GM18526 (cell line): ENCODE measurements around the gene NFYA.

Experiments
- POLR2A ChIP-seq: IDR thresholded peaks from 3 replicates; pipeline ENCODE4 v1.6.1; 2011; ENCODE audit not compliant: insufficient read length; ENCODE audit errors: extremely low read depth

NFYA gene

DNA sequence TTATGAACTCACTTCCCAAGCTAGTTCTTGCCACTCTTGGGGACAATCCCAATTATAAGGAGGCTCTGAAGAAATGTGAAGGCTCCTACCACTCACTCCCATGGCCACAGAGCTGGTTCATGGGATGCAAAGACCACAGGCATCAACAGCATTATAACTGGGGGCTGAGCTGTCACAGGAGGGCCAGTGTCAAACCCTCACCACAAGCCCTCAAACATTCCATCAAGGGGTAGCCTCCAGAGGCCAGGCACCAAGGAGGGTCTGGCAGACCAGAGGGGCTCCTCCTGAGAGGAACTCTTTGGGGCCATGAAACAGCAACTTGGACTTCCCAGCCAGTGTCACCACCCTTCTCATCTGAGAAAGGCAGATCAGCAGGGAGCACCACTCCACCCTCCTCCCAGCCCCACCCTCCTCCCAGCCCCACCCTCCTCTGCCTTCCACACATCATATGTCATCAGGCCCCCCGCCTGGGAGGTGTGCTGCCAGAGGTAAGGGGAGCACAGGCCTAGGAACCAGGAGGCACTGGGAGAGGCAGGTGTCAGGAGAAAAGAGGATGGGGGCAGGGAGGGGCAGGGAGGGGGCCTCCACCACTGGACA, 31.7 kb upstream of the NFYA start:
- TF ChIP-seq POLR2A, result no peak

DNA sequence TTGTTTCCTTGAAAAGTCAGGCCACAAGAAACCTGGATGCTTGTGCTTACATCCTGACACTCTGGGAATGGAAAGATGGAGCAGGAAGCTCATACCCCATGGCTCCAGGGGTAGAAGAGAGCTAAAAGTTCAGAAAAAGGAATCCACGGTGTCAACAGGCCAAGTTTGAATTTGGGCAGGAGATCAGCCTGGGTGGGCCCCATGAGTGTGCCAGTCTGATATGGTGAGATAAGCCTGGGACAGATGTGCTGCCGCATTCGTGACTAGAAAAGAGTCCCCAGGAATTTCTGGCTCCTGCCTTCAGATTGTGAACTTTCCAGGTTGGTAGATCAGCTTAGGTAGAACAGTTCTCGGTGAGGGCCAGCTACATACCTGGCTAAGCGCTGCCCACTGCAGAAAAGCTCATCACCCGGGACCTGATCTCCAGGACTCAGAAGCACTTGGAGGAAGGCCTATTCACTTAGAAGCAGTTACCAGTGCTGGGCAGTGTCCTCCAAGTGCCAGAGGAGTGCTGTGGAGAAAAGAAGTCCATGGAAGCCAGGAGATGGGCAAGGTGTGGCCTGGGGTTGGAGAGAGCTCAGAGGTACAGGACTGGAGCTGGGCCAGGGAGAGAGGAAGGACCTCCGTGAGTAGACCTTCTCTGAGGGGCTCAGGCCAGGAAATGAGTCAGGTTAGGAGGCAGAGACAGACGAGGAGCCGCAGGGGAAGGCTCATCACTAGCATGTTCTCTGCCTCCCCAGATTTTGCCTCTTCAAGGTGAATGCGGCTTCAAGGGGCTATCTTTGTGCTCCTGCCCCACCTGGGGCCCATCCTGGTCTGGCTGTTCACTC, 30.3 kb upstream of the NFYA start, which contains the start of gene TSPO2:
Gene TSPO2, plus strand, starts transcription at position 242 of the 830 bp plus-strand sequence. Its CDS starts 519 bp downstream, at position 761.
- no peak for TF ChIP-seq POLR2A

DNA sequence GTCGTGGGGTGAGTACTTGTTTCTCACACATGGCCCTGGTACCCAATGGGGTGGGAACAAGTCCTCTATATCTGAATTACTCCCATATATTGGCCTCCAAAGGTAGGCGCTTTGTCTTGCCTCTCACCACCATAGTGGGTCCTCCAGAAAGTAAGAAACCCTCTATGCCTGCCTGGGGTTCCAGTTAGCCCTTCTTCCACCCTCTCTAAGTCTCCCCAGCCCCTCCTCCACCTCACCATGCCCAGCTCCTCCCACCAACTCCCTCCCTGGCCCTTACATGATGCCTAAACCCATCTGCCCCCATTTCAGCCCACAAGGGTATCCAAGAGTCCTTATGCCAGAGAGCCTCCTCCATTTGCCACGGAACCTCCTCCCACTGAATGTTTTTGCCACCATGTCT, 29.6 kb upstream of the NFYA start:
- TF ChIP-seq POLR2A, result no peak

DNA sequence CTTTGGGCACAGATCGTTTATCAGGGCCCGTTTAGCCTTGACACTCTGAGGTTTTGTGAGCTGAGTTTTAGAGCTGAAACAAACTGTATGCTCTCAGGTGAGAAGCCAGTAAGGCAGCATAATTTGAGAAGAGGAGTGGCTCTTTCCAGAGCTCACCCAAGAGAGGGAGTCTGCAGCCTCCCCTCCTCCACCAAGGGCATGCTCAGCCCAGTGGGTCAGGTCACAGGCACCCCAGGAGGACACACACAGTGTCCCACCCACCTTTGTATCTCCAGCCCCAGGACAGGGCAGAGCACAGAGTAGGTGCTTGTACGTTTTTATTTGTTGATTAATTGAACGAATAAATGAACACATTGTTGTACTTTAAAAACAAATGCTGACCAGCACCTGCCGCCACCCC, 27.1 kb upstream of the NFYA start:
- TF ChIP-seq POLR2A, result no peak

DNA sequence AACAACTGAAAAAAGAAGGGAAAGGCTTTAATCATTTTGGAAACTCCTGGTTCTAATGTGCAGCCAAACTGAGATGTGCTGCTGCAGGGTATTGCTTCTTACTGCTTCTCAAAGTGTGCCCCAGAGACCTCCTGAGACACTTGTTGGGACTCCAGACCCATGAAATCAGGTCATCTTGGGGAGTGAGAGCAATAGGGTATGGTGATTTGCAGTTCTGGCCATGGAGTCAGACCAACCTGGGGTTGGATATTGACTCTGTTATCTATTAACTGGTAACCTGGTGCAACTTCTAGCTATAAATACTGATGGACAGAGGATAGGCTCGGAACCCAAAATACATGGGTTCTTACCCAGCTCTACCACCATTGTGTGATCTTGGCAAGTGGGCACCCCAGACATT, 26.7 kb upstream of the NFYA start:
- no peak for TF ChIP-seq POLR2A

DNA sequence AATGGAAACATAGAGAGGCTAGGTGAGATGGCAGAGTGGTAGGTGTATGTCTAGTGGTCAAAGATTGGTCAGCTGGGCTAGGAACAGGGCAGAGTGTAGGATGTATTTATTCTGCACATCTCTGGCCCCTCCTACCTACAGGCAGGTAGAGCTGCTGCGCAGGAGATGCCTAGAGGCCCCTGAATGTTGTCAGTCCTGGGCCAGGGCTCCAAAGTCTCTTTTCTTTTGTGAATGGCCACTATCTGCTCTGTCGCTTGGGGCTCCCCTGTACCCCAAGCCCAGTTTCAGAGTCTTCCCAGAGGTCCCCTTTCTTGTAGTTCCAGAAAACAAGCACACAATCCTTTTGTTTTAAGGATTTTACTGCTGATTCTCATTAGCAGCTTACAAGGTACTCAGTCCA, 25.5 kb upstream of the NFYA start:
- no peak for TF ChIP-seq POLR2A

DNA sequence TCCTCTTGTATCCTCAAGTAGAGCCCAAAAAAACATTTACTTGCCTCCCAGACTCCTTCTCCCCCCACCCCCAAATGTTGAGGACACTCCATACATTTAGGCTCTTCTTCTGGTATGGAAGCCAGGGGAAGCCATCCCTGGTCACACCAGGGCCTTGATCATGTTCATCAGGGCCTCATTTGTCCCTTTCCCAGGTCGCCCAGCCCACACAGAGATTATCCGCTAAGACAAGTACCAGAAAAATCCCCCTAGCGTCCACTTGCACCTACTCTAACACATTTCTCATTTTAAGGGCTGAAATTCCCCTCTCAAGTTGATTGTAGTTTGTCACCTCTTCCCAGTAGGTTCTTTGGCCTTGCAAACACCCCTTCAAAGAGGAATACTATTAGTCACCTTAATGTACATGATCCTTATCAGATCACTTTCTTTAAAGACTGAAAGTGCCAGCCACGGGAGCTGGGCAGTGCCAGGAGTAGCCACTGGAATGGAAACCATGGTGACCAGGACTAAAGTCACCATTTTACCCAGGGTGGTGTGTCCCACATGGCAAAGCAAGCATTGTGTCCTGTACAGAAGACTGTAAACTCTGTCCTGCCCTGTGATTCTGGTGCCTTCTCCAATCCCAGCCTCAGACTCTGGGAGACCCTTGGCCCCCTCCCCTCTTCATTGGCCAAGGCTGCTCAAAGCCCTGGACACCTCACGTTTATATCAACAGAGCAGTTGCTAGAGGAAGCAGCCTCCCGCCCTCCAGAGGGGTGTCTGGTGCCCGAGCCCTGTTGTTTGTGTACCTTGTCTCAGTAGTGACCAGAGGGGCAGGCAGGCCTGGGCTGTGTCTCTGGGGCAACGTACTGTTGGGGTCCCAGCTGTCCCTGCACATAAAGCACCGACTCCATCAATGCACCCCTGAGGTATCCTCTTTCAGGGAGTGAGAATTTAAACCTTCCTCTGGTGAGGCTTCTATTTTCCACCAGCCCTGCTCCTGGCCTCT, 24.7 kb upstream of the NFYA start:
- TF ChIP-seq POLR2A, result no peak

DNA sequence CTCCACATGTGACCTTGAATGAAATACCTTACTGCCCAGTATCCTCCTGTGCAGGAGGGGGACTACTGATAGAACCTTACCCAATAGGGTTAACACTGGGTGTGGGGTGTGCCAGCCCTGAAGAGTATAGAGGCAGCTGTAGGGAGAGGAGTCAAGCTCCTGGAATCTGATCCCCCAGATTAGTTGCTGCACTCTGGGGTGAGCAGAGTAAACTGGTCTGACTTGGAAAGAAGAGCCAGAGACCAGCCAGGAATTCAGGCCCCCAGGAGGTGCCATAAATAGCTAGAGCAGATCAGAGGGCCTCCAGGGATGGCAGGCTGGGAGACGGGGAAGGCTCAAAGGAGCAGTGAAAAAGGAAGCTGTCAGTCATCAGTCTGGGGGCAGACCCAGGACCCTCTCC, 23.3 kb upstream of the NFYA start:
- no peak for TF ChIP-seq POLR2A

DNA sequence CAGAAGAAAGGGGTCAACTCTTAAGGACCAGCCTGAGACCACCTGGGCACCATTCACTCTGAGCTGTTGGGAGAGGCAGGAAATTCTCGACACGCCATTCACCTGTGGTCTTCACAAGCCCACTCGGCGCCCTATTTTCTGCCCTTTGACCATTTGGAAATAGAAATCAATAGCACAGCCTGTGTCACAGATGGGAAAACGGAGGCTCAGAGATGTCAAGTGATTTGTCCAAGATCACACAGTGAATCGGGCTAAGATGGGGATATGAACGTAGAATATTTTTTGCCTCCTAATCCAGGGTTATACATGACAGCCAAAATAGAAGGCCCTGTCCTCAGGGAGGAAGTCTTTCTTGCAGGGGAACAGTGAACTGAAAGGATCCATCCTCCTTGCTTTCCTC, 22.8 kb upstream of the NFYA start:
- TF ChIP-seq POLR2A, result no peak

DNA sequence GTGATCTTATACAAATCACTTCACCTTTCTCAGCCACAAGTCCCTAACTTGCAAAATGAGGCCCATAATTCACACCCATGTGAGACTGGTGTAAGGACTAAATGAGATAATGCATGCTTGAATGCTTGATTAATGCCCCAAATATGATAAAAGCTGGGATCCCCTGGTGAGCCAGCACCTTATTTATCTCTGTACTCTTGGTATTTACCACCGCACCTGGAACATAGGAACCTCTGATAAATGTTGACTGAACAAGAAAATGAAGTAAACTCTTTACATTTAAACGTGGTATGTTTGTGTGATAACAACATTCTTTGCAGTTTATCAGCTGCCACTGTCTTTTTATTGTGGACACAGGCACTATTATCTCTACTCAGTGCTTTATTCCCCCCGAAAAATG, 22.2 kb upstream of the NFYA start:
- no peak for TF ChIP-seq POLR2A

DNA sequence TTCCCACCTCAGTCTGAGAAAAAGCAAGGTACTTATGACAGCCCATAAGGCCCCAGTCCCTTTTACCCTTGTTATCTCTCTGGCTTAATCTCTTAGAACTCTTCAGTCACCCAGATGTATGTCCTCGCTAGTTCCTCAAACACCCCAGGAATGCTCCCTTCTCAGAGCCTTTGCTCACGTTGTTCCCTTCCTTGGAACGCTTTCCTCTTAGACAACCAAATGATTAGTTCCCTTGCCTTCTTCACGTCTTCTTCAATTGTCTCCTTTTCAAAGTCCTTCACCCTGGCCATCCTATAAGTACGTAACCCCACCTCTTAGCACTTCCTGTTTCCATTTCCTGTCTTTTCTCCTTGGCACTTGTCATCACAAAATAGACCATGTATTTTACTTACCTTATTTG, 20.9 kb upstream of the NFYA start:
- TF ChIP-seq POLR2A, result no peak

DNA sequence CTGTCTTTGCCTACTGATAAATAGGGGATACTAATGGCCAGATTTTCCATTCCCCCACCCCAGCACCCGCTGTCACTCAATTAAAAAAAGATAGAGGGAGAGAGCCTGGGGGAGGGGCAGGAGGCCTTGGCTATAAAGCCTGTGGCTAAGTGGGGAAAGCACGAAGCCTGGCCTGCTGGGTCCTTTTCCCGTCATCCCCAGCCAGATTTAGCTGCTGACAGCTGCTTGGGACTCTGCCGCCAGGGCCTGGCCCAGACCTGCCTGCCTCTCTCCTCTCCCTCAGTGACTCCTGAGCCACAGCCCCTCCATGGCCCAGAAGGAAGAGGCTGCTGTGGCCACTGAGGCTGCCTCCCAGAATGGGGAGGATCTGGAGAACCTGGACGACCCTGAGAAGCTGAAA, 19.7 kb upstream of the NFYA start, which contains the start of gene APOBEC2:
Gene APOBEC2, plus strand, starts transcription at position 162 of the 400 bp plus-strand sequence. Its CDS starts 146 bp downstream, at position 308.
- TF ChIP-seq POLR2A, result no peak

DNA sequence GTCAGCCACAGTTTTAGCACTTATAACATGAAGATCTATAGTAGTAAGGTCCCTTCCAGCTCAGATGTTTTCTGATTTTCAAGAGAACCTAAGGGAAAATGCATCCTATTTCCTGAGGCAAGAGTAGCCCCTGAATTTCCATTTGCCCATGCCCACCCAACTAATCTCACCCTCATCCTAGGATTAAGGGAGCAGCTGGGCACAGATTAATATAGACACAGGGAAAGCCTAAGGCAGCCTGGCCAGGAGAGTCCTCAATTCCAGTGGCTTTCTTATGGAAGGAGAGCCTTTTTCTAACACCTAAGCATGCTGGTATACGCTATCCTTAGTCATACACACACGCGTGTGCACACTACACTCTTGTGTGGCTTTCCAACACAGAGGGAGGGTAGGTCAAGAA, 18.3 kb upstream of the NFYA start:
- TF ChIP-seq POLR2A, result no peak

DNA sequence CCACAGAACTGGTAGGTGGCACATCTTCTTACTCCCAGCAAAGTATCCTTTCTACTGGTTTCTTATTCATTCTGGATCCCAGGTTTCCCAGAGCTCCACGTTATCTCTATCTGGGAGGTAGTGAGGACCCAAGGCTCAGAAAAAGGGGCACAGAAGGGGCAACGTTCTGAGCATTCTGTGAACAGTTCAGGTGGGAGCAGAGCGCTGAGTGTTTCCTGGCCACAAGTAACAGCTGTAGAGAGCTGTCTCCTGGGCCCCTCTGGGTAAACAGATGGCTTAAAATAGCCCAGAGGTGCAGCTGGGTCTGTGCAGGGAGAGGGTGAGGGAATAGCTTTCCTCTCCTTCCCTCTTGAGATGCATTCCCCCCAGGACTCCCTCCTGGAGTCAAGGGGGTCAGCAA, 17.6 kb upstream of the NFYA start:
- TF ChIP-seq POLR2A, result no peak

DNA sequence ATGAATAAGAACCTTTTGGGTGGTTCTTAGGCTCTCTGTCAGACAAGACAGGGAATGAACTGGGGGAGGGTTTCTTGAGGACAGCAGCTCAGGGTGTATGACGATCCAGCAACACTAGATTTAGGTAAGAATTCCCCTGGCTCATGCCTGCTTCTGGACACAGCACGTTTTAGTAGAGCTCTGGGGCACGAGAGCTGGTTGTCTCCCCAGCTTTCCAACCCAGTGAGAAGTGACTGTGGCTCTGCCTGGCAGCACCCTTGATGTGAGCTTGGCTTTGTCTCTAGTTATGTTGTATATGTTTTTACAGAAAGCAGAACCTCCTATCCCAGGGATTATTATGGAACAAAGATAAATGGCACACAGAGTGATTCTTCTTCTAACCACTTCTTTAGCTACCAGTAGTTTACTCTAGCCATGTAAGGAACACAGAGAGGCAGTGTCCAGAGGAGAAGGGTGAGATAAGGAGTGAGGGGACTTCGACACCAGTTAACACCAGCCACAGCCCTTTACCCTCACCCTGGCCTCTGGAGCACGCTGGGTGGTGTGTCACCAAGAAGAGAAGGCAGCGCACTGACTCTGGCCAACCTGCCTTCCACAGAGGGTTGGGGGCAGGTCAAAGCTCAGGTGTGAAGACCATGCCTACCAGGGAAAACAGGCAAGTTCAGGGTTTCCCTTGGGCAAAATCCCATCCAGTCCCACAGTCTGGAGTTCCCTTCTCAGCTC, 15.8 kb upstream of the NFYA start:
- no peak for TF ChIP-seq POLR2A
